HG03558 (cell line): ENCODE measurements around the gene RPTOR.

ENCODE experiments used
- ATAC-seq: cut with Tn5 transposase; IDR thresholded peaks from one replicate; pipeline ENCODE4 v1.9.1; 2021; ENCODE audit warnings: moderate number of reproducible peaks; ENCODE audit not compliant: unreplicated experiment; ENCODE audit errors: extremely low read depth

Gene RPTOR

DNA sequence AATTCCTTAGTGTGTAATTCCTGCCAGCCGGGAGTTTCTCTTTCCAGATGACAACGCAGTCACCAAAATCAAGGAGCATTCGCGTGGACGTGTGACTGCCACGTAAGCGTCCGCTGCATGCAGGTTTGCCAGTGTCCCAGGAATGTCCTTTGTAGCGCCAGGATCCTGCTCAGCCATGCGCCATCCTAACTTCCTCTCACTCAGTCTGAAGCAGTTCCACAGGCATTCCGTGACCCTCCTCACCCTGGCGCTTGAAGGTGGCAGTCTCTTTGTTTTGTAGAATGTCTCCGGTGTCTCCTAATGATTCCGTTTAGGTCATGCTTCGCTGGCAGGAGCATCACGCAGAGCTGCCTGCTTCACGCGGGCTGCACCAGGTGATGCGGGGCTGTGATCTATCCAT is 88.6 kb downstream of the RPTOR start:
- ATAC-seq: no peak

DNA sequence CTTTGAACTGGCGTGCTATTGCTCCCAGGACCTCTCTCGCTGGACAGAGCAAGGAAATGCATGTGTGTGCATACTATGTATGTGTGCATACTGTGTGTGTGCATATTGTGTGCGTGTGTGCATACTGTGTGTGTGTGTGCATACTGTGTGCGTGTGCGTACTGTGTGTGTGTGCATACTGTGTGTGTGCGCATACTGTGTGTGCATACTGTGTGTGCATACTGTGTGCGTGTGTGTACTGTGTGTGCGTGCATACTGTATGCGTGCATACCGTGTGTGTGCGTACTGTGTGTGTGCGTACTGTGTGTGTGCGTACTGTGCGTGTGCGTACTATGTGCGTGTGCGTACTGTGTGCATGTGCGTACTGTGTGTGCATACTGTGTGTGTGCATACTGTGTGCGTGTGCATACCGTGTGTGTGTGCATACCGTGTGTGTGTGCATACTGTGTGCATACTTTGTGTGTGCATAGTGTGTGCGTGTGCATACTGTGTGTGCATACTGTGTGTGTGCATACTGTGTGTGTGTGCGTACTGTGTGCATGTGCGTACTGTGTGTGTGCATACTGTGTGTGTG is 89.4 kb downstream of the RPTOR start:
- ATAC-seq: no peak

DNA sequence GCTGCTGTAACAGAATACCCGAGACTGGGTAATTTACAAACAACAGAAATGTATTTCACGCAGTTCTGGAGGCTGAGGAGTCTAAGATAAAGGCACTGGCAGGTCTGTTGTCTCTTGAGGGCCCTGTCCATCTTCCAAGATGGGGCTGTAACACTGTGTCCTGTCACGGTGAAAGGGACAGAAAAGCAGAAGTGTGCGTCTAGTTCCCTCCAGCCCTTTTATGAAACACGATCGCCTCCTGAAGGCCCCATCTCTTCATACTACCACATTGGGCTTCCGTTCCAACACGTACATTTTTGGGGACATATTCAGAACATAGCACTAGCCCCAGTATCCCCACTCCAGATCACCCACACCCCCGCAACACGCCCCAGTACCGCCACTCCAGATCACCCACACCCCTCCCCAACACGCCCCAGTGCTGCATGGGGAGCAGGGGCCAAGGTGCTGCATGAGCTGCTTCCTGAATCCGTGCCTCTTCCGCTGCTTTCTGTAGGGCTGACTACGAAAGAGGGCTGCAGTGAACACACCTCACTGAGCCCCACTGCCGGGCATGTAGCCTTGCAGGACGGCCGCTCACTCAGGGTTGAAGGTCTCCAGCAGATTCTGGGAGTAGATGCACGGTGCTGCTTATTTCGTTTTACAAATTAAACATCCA is 91.9 kb downstream of the RPTOR start:
- ATAC-seq: no peak

DNA sequence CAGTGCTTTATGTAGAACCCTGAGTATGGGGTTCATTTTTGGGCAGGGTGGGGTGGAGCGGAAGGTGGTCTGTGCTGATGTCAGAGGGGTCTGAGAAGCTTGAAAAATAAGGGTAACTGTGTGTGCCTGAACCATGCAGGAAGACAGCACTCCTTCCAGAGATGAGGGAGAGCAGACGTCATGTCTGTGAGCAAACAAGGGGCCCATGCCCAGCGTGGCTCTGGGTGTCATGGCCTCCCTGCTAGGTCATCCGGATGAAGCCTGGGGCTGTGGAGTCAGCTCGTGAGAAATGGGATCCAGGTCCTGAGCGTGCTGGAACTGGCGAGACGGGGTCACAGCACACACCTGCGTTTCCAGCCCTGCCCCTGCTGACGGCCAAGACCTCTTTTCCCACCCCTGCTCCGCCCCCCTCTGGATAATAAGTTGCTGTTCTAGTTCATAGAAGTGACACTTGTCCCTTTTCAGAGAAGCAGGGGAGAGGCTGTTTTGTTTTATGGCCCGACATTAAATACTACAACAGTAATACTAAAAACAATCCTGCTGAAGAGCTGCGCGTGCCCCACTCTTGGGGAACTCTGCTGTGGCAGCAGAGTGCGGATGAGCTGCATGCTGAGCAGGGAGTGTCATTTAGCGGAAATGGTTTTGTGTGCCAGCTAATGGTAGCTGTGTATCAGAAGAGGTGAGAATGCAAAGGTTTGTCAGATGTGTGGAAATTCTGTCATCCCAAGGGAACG is 92.6 kb downstream of the RPTOR start:
- no peak for ATAC-seq

DNA sequence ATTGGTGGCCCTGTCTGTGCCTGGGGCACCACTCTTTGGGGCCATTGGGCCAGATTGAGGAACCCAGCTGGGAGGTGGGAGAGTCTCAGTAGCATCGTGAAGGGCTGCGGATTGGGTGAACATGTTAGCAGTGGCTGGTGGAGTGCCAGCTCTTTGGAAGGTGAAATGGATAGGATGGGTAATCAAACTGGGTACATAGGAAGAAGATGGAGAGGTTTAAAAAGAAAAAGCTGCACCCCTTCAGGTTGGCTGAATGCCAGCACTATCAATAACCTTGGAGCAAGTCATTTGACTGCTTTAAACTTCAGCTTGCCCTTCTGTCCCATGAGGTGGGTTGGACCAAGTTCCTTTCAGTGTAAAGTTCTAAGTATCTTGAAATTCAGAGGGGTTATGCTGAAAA is 95.0 kb downstream of the RPTOR start:
- no peak for ATAC-seq

DNA sequence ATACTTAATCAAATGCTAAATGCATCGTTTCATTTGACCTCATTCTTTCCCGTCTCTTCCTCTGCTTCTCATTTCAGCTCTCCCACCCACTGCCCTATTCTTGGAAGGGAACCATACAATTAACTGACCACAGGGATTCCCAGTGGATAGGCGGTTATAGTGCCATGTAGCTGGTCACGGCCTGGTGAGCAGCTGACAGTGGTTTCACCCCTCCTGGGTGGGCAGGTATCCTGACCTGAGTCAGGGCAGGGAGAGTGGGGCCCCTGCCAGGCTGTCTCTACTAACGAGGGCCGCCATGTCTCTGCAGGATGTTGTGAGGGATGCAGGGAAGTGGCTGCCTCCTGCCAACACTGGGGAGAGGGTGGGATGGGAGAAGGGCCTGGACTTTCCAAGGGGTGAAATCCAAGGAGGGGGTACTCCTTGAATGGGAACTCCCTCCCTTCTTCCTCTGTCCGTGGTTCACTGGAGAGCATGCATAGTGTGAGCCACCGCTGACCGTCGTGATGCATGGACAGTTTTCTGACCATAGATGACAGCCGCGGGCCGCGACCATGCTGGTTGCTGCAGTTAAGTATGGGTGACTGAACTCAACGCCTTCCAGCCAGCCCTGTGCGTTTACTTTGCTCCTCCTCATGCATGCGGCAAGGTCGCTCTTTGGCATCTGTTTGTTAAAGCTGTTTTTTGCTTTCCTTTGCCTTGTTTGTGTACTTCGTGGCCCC is 95.9 kb downstream of the RPTOR start:
- ATAC-seq: no peak

DNA sequence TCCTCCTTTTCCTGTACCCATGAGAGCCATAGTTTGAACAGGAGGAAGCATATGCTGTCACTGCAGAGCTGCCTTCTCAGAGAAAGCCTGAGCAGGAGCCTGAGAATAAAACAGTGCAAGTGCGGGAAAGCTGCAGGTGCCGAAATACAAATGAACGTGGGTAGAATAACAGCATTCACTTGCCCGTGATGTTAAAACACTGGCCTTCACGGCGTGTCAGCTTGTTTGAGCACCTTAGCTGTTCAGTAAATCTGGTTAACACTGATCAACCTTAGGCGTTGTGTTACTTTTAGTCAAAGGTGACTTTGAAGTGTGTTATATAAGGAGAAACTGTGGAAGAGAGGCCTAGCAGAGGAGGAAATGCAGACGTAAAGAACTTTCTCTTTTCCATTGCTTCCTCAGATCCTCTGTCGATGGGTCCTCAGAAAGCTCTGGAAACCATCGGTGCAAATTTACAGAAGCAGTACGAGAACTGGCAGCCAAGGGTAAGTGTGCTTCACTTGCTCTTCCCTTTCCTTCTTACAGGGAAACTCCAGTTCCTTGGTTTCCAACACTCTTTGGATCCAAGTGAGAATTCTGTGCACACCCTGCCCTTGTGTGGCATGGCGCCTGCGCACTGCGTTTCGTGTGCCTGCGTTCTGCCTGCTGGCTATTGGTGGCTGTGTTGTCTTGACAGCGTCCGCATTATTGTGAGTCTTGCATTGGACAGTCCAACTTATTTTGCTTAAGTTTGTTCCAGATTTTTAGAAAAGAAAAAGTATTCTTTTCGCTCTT is 98.9 kb downstream of the RPTOR start:
- ATAC-seq: no peak

DNA sequence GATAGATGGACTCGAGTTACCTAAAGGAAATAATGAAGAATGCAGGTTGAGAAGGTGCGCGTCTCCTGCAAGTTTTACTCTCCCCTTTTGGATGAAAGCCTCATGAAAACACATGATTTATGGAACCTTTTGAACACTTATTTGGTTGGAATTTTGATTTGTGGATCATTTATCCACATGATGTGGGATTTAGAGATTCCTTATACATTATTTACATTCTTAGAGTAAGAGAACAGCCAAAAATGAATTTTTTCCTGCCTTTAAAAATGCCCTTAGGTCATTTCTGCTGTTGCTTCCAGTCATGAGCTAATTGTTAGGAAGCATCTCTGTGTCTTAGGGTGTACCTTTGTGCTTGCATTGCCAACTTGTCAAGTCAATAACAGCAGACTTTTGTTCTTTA is 99.9 kb downstream of the RPTOR start:
- no peak for ATAC-seq

DNA sequence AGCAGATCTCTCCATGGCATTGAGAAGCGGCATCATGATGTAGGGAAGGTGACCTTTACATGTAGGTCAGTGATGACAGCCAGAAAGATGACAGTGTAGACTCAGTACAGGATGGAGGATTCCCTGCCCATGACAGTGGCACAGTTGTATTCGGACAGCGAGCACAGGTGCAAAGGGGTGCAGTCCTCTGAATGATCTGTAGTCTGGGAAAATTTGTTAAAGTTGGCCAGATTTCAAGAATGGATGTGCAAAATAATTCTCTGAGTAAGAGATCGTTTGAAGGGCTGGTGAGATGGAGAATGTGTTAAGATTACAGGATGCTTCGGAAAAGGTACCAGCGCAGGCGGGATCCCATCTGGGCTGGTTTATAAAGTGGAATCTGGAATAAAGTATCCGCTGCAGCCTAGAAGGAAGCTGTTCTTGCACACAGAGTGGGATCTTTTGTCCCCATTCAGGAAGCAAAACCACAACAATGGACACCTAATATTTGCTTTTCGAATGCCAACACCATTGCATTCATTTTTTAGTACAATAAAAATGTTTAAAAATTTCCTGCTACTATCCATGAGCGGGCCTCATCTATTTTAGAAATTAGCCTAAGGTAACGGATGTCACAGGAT is 101.2 kb downstream of the RPTOR start:
- no peak for ATAC-seq

DNA sequence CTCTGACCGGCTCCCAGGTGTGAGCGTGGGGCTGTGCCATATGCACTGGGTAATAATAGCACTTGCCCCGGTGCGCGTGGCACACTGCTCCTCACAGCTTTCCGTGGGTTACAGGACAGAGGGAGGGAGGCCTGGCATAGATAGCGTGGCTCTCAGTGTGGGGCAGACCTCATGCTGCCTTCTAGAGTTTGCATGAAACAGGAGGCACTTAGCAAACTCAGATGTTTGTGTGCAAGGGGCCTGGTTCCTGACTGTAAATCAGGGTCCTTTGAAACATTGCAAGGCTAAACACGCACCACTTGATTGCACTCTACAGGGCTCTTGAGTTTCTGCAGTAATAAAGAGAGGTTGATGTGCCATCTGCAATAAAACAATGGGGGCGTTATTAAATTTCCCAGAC is 101.7 kb downstream of the RPTOR start:
- ATAC-seq: no peak

DNA sequence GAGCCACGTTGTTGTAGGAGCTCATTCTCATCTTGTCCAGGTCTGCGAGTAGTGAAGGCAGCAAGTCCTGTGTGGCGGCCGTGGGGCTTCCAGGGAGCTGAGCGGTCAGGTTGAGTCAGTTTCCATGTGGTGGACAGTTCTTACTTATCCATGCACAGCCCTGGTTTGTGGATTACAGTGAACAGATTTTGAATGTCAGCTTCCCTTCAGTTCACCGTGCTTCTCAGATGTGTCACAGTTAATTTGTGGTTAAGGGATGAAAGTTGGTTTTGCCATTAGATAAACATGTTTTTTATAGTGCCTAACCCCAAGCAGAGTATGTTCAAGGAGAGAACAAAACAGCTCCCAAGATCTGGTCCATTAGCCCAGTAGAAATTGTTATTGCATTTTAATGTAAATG is 103.1 kb downstream of the RPTOR start:
- ATAC-seq: no peak

DNA sequence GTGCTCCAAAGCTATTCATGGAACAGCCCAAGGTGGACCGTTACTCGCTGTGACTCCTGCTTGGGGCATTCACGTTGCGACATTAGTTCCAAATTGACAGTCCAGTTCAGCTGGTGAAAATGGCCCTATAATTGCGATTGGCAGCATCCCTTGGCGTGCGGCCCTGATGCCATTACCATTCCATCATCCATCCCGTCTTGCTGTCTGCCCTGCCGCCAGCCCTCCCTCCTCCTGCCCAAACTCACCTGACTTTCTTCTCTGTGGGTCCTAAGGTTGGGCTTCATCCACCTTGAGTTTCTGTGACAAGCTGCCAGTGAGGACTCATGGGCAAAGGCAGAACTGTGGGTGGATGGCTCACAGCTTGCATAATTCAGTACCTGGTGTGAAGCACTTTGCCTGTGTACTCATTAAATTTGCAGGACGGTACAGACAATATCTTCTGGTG is 104.6 kb downstream of the RPTOR start:
- ATAC-seq: no peak

DNA sequence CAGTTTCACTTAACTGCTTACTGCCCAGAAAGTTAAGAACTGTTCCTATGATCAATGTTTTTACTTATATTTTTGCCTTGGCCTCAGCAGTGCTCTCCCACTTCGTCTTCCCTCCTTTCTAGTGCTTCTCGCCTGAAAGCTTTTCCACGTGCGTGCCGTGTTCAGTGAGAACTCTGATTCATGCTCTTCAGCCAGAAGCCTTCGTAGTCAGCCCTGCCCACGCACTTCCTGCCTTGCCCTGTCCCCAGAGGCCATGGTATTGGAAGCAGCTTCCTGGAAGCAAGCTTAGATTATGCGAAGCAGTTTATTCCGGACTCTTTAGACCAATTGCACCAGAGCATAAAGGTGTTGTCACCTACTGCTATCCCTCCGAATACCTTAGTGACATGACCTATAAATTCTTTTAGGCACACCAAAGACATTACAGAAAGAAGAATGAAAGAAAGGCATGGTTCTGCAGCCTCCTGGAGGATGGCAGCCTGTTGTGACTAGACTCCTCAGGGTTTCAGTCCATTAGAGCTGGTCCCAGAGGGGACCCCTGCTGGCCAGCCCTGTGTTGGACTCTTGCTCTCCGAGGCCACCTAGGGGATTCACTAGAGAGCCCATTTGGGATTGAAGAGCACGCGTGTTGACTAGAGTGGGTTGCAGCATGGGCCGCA is 105.2 kb downstream of the RPTOR start:
- no peak for ATAC-seq

DNA sequence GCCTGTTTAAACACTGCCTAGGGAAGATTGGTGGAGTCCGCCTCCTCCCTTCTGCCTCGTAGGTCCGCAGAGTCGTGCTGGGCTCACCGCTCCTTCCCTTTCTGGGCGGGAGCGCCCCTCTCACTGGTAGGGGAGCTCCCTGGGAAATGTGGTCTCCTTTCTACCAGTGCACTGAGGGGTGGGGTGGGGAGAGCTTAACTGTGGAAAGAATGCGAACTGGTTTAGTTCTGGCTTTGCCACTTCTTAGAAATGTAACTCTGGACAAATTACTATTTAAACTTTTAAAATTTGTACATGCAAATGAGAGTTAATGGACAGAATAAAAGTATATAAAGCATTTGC is 105.7 kb downstream of the RPTOR start:
- ATAC-seq: no peak

DNA sequence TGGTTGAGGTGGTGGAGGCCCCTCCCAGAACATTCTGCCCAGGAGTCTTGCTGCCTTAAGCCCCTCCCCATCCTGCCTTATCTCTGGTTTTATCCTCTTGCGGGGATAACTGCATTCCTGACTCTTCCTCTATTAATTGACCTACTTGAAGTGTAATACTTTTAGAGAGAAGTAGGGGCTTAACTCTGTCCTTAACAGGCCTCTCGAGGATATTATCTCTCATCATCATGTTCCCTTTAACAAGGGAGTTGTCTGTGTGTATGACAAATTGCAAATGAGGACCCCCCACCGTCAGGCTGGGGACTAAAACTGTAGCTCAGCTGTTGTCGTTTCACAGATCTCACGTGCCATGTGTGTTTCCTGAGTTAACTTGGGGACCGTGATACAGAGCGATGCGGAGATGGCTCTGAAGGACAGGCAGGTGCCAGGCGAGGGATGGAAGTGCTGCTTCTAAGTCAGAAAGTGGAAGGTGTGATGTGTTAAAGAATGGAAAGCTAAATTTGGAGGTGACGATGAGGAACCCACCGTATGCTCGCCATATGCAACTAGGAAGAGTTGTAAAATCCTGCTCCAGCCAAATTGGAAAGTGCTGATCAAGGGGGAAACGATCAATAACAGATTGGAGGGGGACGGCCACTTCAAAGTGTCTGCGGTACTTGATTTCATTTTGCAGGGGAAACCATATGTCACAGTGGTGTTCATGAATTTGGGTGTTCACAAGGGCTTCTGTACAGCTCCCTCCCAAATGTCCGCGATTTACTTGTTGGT is 106.3 kb downstream of the RPTOR start:
- ATAC-seq: no peak

DNA sequence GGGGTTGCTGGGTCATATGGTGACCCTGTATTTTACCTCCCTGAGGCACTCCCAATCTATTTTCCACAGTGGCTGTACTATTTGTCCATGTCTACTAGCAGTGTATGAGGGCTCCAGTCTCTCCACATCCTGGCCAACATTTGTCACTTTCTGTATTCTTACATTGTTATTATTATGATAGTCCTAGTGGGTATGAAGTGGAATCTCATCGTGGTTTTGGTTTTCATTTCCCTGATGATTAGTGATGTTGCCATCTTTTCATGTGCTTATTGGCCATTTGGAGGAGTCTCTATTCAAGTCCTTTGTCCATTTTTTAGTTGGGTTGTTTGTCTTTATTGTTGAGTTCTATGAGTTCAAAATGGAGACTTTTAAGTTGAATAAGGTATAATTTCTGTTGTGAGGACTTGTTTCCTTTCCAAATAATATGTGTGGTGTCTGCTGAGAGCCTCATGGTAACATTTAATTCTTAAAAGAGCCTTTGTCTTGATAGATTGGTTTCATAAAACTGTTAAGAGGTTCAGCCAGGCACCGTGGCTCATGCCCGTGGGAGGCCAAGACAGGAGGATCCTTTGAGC is 108.2 kb downstream of the RPTOR start:
- ATAC-seq: no peak

DNA sequence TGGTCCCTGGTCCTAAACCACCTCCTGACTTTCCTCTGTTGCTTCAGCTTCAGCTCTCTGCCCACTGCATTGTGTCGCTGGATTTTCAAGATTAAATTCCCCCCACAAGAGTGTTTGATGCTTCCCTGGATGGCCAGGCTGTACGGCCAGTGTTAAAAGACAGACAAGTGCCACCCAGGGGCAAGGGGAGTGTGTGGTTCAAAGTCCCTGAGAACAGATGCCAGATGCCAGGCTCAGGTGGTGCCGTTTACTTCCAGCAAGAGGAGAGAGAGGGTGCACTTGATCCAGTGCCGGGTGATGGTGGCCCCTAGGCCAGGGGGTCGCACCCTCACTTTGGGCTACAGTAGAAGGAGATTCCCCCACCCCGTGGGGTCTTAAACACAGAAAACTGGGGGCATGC is 109.2 kb downstream of the RPTOR start:
- no peak for ATAC-seq

DNA sequence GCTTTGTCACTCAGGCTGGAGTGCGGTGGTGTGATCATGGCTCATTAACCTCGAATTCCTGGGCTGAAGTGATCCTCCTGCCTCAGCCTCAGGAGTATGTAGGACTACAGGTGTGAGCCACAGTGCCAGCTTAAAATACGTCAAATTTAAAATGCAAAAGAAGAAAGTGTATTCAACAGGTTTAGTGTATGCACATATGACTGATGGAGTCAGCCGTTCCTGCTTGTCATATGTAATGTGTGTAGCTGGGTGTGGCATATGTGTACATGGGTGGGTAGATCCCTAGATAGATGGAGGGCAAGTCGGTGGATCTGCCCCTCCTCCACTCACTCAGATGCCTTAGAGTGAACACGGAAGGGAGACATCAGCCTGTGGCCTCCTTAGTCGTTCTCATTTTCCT is 111.0 kb downstream of the RPTOR start:
- no peak for ATAC-seq

DNA sequence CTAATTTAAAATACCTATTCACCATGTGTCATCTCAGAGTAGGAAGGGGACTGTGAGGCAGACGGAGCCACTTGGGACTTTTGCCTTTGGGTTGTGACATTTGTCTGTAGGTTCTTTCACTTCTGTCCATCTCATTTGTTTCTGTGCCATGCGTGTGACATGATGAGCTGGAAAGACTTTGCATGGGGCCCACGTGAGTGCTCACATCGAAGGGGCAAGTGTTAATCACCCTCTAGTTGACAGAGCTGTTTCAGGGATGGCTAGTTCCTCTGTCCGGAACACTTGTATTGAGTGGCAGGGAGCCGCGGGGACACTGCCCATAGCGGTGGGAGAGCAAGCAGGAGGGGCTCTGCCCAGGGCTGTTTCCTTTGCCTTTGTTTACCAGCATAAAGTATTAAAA is 112.0 kb downstream of the RPTOR start:
- ATAC-seq: no peak
